Caco-2 (cell line): ENCODE data around the gene CUZD1. TPM values are rescaled to one million over a fixed set of nuclear protein-coding genes. Genes with fewer than 3 reads are reported as not detected.

Experiments used
- Bru-seq: library from RNA; stranded (reverse); fragments of 400-500 nt; gene quantifications from one replicate; lab custom pipeline; 2021; lab: Mats Ljungman, UMichigan
- BruChase-seq, 2 experiments: library from RNA; stranded (reverse); fragments of 400-500 nt; gene quantifications; one replicate each; lab custom pipeline; 2021; lab: Mats Ljungman, UMichigan
- BruUV-seq: library from RNA; stranded (reverse); fragments of 400-500 nt; replicated peaks from 2 replicates; lab custom pipeline; 2021; lab: Mats Ljungman, UMichigan
- CTCF ChIA-PET: fragments of 300-600 bp; sonication (Branson Sonifier 250); formaldehyde crosslinking; loops from one replicate; lab custom pipeline; 2022; ENCODE audit warnings: antibody characterized with exemption; lab: Charles Lee
- POLR2A ChIA-PET: fragments of 300-600 bp; sonication (Branson Sonifier 250); formaldehyde crosslinking; loops from one replicate; lab custom pipeline; 2022; ENCODE audit warnings: antibody characterized with exemption; lab: Charles Lee
- DNase-seq, 2 experiments: peaks; one replicate each; pipeline versions ENCODE4 v3.0.0 to v3.0.0-alpha.2; 2020 to 2022
- H3K27me3 ChIP-seq: replicated peaks from 2 replicates; pipeline ENCODE4 v1.6.0; 2011; ENCODE audit warnings: low read length; ENCODE audit not compliant: control insufficient read depth, insufficient read depth
- H3K36me3 ChIP-seq: 2 replicates; pipeline ENCODE4 v1.5.1; 2011; ENCODE audit warnings: low read length; ENCODE audit not compliant: control insufficient read depth, insufficient read depth
- H3K4me1 ChIP-seq: fragments of 250-450 bp; sonication (Bioruptor Pico); 2 replicates; pipeline ENCODE4 v1.5.1; 2020; ENCODE audit warnings: mild to moderate bottlenecking
- H3K4me3 ChIP-seq: 2 replicates; pipeline ENCODE4 v1.5.1; 2011; ENCODE audit warnings: low read depth, mild to moderate bottlenecking, control low read depth, low read length
- H3K9me3 ChIP-seq: fragments of 250-450 bp; sonication (Bioruptor Pico); 2 replicates; pipeline ENCODE4 v1.5.1; 2020; ENCODE audit warnings: mild to moderate bottlenecking, moderate library complexity
- H3K27ac Mint-ChIP-seq: one replicate; pipeline ENCODE4 v1.8.0; 2022; ENCODE audit warnings: mixed read lengths; ENCODE audit not compliant: unreplicated experiment
- H3K27me3 Mint-ChIP-seq: one replicate; pipeline ENCODE4 v1.8.0; 2022; ENCODE audit warnings: mixed read lengths; ENCODE audit not compliant: insufficient read depth, unreplicated experiment
- H3K36me3 Mint-ChIP-seq: one replicate; pipeline ENCODE4 v1.8.0; 2022; ENCODE audit warnings: mild to moderate bottlenecking, mixed read lengths; ENCODE audit not compliant: insufficient read depth, unreplicated experiment
- H3K4me1 Mint-ChIP-seq: one replicate; pipeline ENCODE4 v1.8.0; 2022; ENCODE audit warnings: low read depth, mixed read lengths; ENCODE audit not compliant: unreplicated experiment
- H3K4me3 Mint-ChIP-seq: one replicate; pipeline ENCODE4 v1.8.0; 2022; ENCODE audit warnings: mild to moderate bottlenecking, moderate library complexity, mixed read lengths; ENCODE audit not compliant: unreplicated experiment
- H3K9me3 Mint-ChIP-seq: one replicate; pipeline ENCODE4 v1.8.0; 2022; ENCODE audit warnings: mixed read lengths; ENCODE audit not compliant: unreplicated experiment
- CTCF ChIP-seq, 2 experiments: fragments of 200-600 bp in 1 of 2; IDR thresholded peaks; 1 replicate in 1 of 2; 2 replicates in 1 of 2; pipeline versions ENCODE4 v1.5.1 to v1.8.0; 2011 to 2022; ENCODE audit warnings: antibody characterized with exemption in 1 of 2, control low read depth in 1 of 2, inconsistent platforms in 1 of 2, low read depth in 1 of 2, low read length in 1 of 2, mild to moderate bottlenecking in 1 of 2, moderate library complexity in 1 of 2; ENCODE audit not compliant: insufficient read depth in 1 of 2, severe bottlenecking in 1 of 2, unreplicated experiment in 1 of 2
- intact Hi-C: fragments of 100-400 bp; cut with micrococcal nuclease; formaldehyde crosslinking; loops from one replicate; pipeline ENCODE4 v1.10.0; 2022; ENCODE audit not compliant: unreplicated experiment
- long read RNA-seq: library from polyadenylated mRNA; stranded (forward); transcript quantifications from one replicate; pipeline ENCODE4 v2.0.0, GENCODE V29; 2022
- total RNA-seq: library from RNA; stranded (reverse); gene quantifications from 2 replicates; pipeline ENCODE4 v1.2.3, GENCODE V29; 2022

The CUZD1 gene
- 2.1 and 2.2 TPM in 2 replicates for total RNA-seq
- percentile 62 among the genes with signal in this experiment for Bru-seq, nascent RNA
- BruChase-seq, experiment 1, labeled RNA remaining after a 2-hour chase: percentile 55 among the genes with signal in this experiment
- percentile 49 among the genes with signal in this experiment for BruChase-seq, experiment 2, labeled RNA remaining after a 6-hour chase
- long read RNA-seq, partial matches to known transcripts: 0 of 1 reads
- long read RNA-seq, other reads (novel, unspliced or antisense): 1 of 1 reads

- peaks cover 11% of the 10 kb centered on the region for H3K36me3 Mint-ChIP-seq
- POLR2A ChIA-PET: no interaction called here
- no peaks in the 10 kb centered on the region for H3K27me3 ChIP-seq
Measured at GRCh38 chr10:122845783-122846332, at the start of gene CUZD1. Gene CUZD1, minus strand, starts transcription at chr10:122845857. Its CDS starts 14 bp downstream, at chr10:122845843.

GRCh38 chr10:122894261-122894944 is 48.7 kb upstream of the CUZD1 start:
- no peaks in the 10 kb centered on the region for H3K27me3 ChIP-seq
- Mint-ChIP-seq H3K27ac (no peak overlapping the region), H3K4me3 (no peak overlapping the region), H3K36me3 (no peaks in the 10 kb centered on the region), H3K9me3 (no peaks in the 10 kb centered on the region), H3K4me1 (no peaks in the 10 kb centered on the region), H3K27me3 (peaks cover 2% of the 10 kb centered on the region)
- BruUV-seq: no TSS peak
- no peaks in the 10 kb centered on the region for H3K9me3 ChIP-seq
- no peak for DNase-seq
- no peaks in the 10 kb centered on the region for H3K4me1 ChIP-seq
- ChIA-PET POLR2A (no interaction called here), CTCF (no interaction called here)
- no peak overlapping the region for H3K4me3 ChIP-seq
- no peak for TF ChIP-seq CTCF (IDR thresholded peaks at IDR 0.05; ENCODE audit: insufficient read depth in 1 of 2, low read depth in 1 of 2, low read length in 1 of 2, severe bottlenecking in 1 of 2, unreplicated experiment in 1 of 2)
- H3K36me3 ChIP-seq: no peaks in the 10 kb centered on the region
- intact Hi-C loops: no loop called here

More at GRCh38 chr10:122845783-122846332, at the start of gene CUZD1:
- no TSS peak for BruUV-seq
- Histone ChIP-seq H3K4me3 (no peak within 1 kb of the TSS), H3K9me3 (no peaks in the 10 kb centered on the region), H3K4me1 (no peaks in the 10 kb centered on the region), H3K36me3 (no peaks in the 10 kb centered on the region)
- peak in 1 of 2 experiments; percentile 20 for DNase-seq
- Mint-ChIP-seq H3K27me3 (no peaks in the 10 kb centered on the region), H3K4me3 (no peak within 1 kb of the TSS), H3K27ac (no peak within 1 kb of the TSS), H3K4me1 (peaks cover 11% of the 10 kb centered on the region), H3K9me3 (peaks cover 10% of the 10 kb centered on the region)
- CTCF ChIA-PET: no interaction called here
- no peak for TF ChIP-seq CTCF (IDR thresholded peaks at IDR 0.05; ENCODE audit: insufficient read depth in 1 of 2, low read depth in 1 of 2, low read length in 1 of 2, severe bottlenecking in 1 of 2, unreplicated experiment in 1 of 2)
- intact Hi-C loops: no loop called here

GRCh38 chr10:122884166-122884565 is 38.5 kb upstream of the CUZD1 start:
- CTCF ChIA-PET: no interaction called here
- H3K4me1 Mint-ChIP-seq: peaks cover 7% of the 10 kb centered on the region
- Histone ChIP-seq H3K9me3 (no peaks in the 10 kb centered on the region), H3K4me1 (peaks cover 7% of the 10 kb centered on the region; the same call in 1 of the 2 replicates), H3K36me3 (no peaks in the 10 kb centered on the region; the same call in 1 of the 2 replicates), H3K27me3 (no peaks in the 10 kb centered on the region), H3K4me3 (no peak overlapping the region)
- peaks cover 10% of the 10 kb centered on the region for H3K36me3 Mint-ChIP-seq
- H3K27me3 Mint-ChIP-seq: no peaks in the 10 kb centered on the region
- BruUV-seq: no TSS peak
- H3K4me3 Mint-ChIP-seq: no peak overlapping the region
- TF ChIP-seq CTCF (IDR thresholded peaks at IDR 0.05; ENCODE audit: insufficient read depth in 1 of 2, low read depth in 1 of 2, low read length in 1 of 2, severe bottlenecking in 1 of 2, unreplicated experiment in 1 of 2): no peak
- no peak for DNase-seq
- POLR2A ChIA-PET: no interaction called here
- intact Hi-C loops: no loop called here
- H3K9me3 Mint-ChIP-seq: no peaks in the 10 kb centered on the region
- no peak overlapping the region for H3K27ac Mint-ChIP-seq
